IPS-NIHi11 (cell line): ENCODE measurements around the gene GGA2.
"Not testable (repeated sequence)": the region's sequence is repeated elsewhere in the genome, so short reads cannot be mapped to it uniquely, and the experiment has no call there.

Experiments used
- DNase-seq: peaks from one replicate; pipeline ENCODE4 v3.0.0; 2012; ENCODE audit warnings: mixed read lengths, low spot score

The GGA2 gene

GRCh38 chr16:23510164-23510914 lies at the start of gene GGA2:
Gene GGA2 (minus strand): TSS chr16:23510494. CDS start chr16:23510411, 83 bp downstream.
- DNase-seq: peak; percentile 94

- no peak for DNase-seq
These were observed 47.7 kb upstream of the GGA2 start for GRCh38 chr16:23557779-23558702.

GRCh38 chr16:23556881-23557778 lies 46.8 kb upstream of the GGA2 start, which contains the start of the genes EARS2 and UBFD1:
Gene EARS2 (minus strand): TSS chr16:23557350. CDS start chr16:23557343, 7 bp downstream.
Gene UBFD1 (plus strand): TSS chr16:23557727. CDS start chr16:23557743, 16 bp downstream.
- DNase-seq: peak; percentile 95

GRCh38 chr16:23554536-23554935 lies 44.2 kb upstream of the GGA2 start:
- DNase-seq: no peak

- DNase-seq: no peak
These were observed 41.9 kb upstream of the GGA2 start for GRCh38 chr16:23552161-23552560.

- no peak for DNase-seq
These were observed 39.6 kb upstream of the GGA2 start for GRCh38 chr16:23549938-23550337.

GRCh38 chr16:23544436-23544835 lies 34.1 kb upstream of the GGA2 start:
- no peak for DNase-seq

- DNase-seq: not testable (repeated sequence)
These were observed 30.5 kb upstream of the GGA2 start for GRCh38 chr16:23540817-23541178.

GRCh38 chr16:23539984-23540816 lies 29.9 kb upstream of the GGA2 start:
- DNase-seq: no peak

- DNase-seq: no peak
These were observed 28.6 kb upstream of the GGA2 start for GRCh38 chr16:23538919-23539278.

GRCh38 chr16:23537390-23537789 lies 27.1 kb upstream of the GGA2 start:
- no peak for DNase-seq

- no peak for DNase-seq
These were observed 25.6 kb upstream of the GGA2 start for GRCh38 chr16:23535901-23536300.

- no peak for DNase-seq
These were observed 24.9 kb upstream of the GGA2 start for GRCh38 chr16:23534868-23535860.

GRCh38 chr16:23532448-23532847 lies 22.2 kb upstream of the GGA2 start:
- DNase-seq: no peak

- no peak for DNase-seq
These were observed 19.8 kb upstream of the GGA2 start for GRCh38 chr16:23530062-23530461.

GRCh38 chr16:23528644-23529310 lies 18.5 kb upstream of the GGA2 start:
- DNase-seq: no peak

- DNase-seq: no peak
These were observed 17.8 kb upstream of the GGA2 start for GRCh38 chr16:23527961-23528643.

GRCh38 chr16:23524886-23525285 lies 14.6 kb upstream of the GGA2 start:
- no peak for DNase-seq
